ENCODE results near the gene CCDC127.
"Not testable (repeated sequence)": the region's sequence is repeated elsewhere in the genome, so short reads cannot be mapped to it uniquely, and the experiment has no call there.

Gene CCDC127

DNA sequence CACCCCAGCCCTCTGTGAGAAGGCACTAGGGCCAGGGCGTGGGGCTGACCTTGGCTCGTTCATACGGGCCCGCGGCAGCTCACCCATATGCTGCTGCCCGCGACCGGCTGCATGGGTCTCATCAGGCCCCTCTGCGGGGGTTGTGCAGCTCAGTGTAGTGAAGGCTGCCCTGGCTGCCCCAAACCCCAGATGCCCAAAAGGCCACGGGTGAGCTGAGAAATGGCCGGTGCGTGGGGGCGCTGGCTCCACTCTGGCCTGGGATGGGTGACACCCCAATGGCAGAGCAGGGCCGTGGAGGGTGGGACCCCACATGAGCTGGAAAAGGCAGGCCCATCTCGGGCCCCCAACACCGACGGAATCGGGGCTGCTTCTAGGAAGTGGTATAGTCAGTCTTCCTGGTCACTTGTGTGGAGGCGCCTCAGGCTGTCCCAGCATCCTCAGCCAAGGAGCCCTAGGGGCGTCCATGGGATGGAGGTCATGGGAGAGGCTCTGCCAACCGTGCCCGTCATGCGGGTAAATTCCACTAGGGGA is 46.1 kb downstream of the CCDC127 start:
- no peak for DNase-seq (ENCODE audit: low read depth)

DNA sequence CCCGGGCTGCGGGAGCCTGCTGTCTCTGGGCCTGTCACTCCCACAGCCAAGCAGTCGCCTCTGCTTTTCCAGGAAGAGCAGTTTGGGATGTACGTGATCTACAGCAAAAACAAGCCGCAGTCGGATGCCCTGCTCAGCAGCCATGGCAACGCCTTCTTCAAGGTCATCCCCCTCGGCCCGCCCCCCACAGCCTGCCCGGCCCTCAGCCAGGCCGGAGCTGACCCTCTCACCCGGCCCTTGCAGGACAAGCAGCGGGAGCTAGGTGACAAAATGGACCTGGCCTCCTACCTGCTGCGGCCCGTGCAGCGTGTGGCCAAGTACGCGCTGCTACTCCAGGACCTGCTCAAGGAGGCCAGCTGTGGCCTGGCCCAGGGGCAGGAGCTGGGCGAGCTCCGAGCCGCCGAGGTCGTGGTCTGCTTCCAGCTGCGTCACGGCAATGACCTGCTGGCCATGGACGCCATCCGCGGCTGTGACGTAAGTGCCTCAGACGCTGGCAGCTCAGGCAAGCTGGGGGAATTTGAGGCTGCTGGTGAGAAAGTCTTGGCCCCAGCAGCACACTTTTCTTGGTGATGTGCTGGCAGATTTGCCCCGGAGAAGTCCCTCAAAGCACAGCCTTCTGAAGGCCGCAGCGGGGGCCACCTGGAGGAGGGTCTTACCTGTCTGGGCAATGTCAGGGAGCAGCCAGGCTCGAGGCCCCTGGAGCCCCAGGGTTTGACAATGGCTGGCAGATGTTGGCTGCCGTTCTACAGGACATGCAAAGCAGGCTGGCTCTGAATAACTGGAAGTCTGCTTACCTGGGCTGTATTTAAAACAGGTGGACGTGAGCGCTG is 46.8 kb downstream of the CCDC127 start:
- no peak for DNase-seq (ENCODE audit: low read depth)

GRCh38 chr5:169728-170094 is 48.2 kb downstream of the CCDC127 start:
- no peak for DNase-seq (ENCODE audit: low read depth)

DNA sequence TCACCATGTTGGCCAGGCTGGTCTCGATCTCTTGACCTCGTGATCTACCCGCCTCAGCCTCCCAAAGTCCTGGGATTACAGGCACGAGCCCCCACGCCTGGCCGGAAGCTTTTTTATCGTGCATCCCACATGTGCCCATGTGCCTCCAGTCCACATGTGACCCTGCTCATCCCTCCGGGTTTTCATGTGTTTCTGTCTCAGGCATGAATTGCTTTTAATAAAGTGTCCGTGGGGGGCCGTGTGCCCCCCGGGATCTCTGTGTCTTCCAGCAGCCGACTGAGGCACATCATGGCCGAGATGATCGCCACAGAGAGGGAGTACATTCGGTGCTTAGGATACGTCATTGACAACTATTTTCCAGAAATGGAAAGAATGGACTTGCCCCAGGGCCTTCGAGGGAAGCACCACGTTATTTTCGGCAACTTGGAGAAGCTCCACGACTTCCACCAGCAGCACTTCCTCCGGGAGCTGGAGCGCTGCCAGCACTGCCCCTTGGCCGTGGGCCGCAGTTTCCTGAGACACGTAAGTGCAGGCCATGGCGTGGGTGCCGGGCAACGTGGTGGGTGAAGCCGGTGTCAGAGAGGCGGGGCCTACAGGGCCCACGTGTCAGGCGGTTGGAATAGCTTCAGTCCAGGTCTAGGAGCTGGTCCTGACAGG is 48.8 kb downstream of the CCDC127 start:
- no peak for DNase-seq (ENCODE audit: low read depth)

DNA sequence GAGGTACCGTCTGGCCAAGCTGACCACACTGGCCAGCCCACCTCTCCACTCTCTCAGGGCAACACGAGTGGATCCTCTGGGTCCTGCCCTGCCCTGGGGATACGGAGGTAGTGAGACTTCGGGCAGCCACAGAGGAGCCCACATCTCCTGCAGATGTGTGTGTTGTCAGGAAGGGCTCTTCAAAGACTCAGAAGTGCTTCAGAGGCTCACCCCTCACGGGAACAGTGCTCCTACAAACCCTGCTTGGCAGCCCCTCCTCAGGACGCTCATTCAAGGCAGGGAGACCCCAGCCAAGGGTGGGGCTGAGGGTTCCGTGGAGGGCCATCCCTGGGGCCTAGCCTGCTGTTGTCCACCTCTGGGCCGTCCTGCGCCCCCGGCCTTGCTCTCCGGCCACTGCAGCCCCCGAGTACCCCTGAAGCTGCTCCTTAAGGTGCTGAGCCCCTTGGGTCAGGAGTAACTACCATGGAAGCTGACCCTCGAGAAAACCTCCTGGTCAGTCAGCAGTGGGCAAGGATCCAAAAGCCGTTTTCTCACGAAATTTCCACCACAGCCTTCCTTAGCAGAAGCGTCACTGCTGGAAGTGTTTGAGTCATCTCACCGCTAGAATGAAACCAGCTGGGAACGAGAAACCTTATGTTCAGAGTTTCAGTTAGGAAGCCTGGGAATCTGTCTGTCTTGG is 49.8 kb downstream of the CCDC127 start:
- DNase-seq (ENCODE audit: low read depth), result peak; percentile 84

GRCh38 chr5:167511-167910 is 50.4 kb downstream of the CCDC127 start:
- DNase-seq (ENCODE audit: low read depth), result no peak

GRCh38 chr5:166441-167372 is 51.2 kb downstream of the CCDC127 start:
- DNase-seq (ENCODE audit: low read depth), result no peak

GRCh38 chr5:164783-165182 is 53.2 kb downstream of the CCDC127 start:
- not testable (repeated sequence) for DNase-seq (ENCODE audit: low read depth)

DNA sequence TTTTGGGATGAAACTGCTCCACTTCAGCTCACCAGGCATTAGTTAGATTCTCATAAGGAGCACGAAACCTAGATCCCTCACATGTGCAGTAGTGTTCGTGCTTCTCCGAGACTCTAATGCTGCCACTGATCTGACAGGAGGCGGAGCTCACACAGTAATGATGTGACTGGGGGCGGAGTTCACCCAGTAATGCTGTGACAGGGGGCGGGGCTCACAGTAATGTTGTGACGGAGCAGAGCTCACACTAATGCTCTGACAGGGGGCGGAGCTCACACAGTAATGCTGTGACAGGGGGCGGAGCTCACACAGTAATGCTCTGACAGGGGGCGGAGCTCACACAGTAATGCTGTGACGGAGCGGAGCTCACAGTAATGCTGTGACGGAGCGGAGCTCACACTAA is 53.7 kb downstream of the CCDC127 start:
- DNase-seq (ENCODE audit: low read depth), result no peak

GRCh38 chr5:163841-164240 is 54.1 kb downstream of the CCDC127 start:
- no peak for DNase-seq (ENCODE audit: low read depth)

GRCh38 chr5:163338-163620 is 54.7 kb downstream of the CCDC127 start:
- no peak for DNase-seq (ENCODE audit: low read depth)

DNA sequence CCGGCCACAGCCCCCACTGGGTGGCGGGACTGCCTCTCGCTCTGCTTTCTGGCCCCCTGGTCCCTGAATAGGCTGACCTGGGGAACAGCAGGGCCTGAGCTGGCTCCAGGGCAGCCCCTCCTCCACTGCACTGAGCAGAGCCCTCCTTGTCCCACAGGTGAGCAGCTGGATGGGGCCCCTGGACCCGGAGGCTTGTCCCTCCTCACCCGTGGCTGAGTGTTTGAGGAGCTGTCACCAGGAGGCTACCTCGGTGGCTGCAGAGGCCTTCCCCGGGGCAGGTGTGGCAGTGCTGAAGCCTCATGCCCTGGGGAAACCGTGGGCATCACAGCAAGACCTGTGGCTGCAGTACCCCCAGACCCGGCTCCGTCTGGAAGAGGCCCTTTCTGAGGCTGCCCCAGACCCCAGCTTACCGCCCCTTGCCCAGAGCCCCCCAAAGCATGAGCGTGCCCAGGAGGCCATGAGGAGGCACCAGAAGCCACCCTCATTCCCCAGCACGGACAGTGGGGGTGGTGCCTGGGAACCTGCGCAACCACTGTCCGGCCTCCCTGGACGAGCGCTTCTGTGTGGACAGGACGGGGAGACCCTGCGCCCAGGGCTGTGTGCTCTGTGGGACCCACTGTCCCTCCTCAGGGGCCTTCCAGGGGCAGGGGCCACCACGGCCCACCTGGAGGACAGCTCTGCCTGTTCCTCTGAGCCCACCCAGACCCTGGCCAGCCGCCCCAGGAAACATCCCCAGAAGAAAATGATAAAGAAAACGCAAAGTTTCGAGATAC is 55.2 kb downstream of the CCDC127 start:
- DNase-seq (ENCODE audit: low read depth), result no peak

DNA sequence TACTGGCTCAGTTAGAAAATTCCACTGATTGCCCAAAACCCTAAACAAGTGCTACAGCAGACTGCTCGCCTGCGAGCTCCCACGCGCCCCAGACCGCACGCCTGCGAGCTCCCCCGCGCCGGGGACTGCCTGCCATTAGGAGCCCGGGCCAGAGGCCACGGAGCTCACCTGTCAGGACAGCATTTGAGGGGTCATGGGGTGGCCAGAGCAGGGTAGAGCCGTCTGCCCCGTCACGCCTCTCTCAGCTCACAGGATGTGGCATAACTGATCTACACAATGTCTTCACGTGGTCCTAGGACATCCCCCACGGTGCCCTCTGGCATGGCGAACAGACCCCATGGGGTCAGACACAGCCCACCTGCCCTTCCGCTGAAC is 55.8 kb downstream of the CCDC127 start:
- no peak for DNase-seq (ENCODE audit: low read depth)

DNA sequence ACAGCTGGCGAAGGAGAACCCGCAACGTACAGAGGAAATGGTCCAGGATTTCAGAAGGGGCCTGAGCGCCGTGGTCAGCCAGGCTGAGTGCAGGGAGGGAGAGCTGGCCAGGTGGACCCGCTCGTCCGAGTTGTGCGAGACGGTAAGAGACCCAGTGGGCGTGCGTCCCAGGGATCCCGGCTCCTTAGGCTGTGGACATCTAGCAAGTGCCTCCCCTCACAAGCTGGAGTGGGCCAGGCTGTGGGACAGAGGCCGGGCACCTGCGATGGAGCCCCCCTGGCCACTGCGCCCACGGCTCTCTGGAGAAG is 56.2 kb downstream of the CCDC127 start:
- no peak for DNase-seq (ENCODE audit: low read depth)

GRCh38 chr5:160921-161802 is 56.8 kb downstream of the CCDC127 start:
- no peak for DNase-seq (ENCODE audit: low read depth)

GRCh38 chr5:160173-160510 is 57.8 kb downstream of the CCDC127 start:
- no peak for DNase-seq (ENCODE audit: low read depth)

DNA sequence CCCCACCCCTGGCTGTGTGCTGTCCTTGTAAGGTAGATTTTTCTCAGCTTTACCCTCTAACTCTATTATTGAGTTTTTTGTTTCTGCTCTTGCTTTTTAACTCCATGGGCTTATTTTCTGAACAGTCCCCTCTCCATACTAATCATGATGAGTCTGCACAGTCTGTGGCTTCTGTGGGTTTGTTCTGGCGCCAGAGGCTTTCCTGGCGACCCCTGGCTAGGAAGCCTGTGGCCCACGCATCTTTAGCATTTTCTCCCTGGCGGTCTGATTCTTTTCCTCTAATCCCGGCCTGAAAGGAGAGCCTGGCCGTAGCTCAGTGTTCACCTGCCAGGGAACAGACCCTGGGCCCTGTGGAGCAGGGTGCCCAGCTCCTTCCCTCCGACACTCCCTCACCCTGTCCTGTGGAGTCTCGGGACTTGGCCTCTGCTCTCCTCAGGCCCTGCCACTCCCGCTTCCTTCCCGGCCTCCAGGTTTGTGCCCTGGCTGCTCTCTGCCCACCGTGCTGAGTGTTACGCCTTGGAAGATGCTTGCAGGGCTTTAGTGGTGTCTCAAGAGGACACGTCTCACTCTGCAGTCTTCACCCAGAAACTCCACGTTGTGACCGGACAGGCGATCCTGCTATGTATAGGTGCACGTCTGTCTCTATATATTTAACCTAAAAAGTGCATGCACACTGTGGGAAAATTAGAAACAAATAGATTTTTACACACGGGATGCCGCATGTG is 58.3 kb downstream of the CCDC127 start:
- peak; percentile 33 for DNase-seq (ENCODE audit: low read depth)

DNA sequence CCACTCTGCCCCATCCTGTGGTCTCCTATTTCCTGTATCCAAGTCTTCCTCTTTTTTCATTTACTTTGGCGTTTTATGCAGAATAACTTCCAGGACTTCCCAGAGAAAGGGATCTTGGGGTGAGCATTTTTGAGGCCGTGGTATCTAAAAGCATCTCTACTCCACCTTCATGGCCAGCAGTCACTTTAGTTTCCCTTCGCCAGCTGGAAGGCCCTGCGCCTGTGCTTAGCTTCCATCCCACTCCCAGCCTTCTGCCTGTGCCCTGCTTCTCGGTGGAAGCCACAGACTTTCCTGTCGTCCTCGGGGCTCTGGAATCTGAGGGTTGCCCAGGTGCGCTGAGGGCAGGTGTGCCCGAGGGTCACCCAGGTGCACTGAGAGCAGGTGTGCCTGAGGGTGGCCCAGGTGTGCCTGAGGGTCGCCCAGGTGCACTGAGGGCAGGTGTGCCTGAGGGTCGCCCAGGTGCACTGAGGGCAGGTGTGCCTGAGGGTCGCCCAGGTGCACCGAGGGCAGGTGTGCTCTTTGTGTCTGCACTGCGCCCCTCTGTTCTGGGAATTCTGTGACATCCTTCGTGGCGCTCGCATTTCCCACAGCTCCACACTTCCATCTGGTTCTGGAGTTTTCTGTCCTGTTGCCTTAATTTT is 59.0 kb downstream of the CCDC127 start:
- no peak for DNase-seq (ENCODE audit: low read depth)

GRCh38 chr5:157801-158200 is 60.2 kb downstream of the CCDC127 start:
- no peak for DNase-seq (ENCODE audit: low read depth)
